K562 (cell line): ENCODE results near the gene ZNF506. TPM values are rescaled to one million over a fixed set of nuclear protein-coding genes. Genes with fewer than 3 reads are reported as not detected.
A peak's percentile ranks its signal among the peaks of the same experiment; 100 is the strongest.

Experiments used
- ATAC-seq: fragments of 200-7000 bp; cut with Tn5 transposase; 3 replicates; pipeline ENCODE4 v1.9.1; 2020; ENCODE audit warnings: moderate library complexity
- BruUV-seq: library from RNA; stranded (reverse); fragments of 400-500 nt; replicated peaks from 2 replicates; lab custom pipeline; 2021; lab: Mats Ljungman, UMichigan
- CTCF ChIA-PET: fragments of 300-600 bp; formaldehyde crosslinking; extraction: SDS; loops from one replicate; lab custom pipeline; 2021; ENCODE audit warnings: low intra/inter-chr PET ratio; lab: Yijun Ruan, JAX
- POLR2A ChIA-PET: fragments of 300-600, 350-650 bp; sonication (Branson Sonifier 250); formaldehyde crosslinking; extraction: SDS; loops from one replicate; lab custom pipeline; 2021; ENCODE audit warnings: antibody characterized with exemption, inconsistent platforms; lab: Yijun Ruan, JAX
- DNase-seq, 4 experiments: peaks; one replicate each; pipeline versions ENCODE4 v3.0.0 to v3.0.0-alpha.2; 2011 to 2018; ENCODE audit warnings: low spot score in 3 of 4, mixed read lengths in 3 of 4; ENCODE audit errors: extremely low read depth in 1 of 4
- FAIRE-seq: peaks from 2 replicates; lab custom pipeline; 2011; peaks lifted over from hg19 to GRCh38; lab: Jason Lieb, UNC
- H2AFZ ChIP-seq: 2 replicates; pipeline ENCODE4 v1.6.0; 2011; ENCODE audit warnings: low read depth, low read length, control low read depth, inconsistent platforms
- H3K27ac ChIP-seq: fragments of 200-600 bp; 3 replicates; pipeline ENCODE4 v1.8.0; 2011; ENCODE audit warnings: low read depth, mild to moderate bottlenecking, control low read depth, inconsistent platforms, low read length, moderate library complexity, mixed read lengths; ENCODE audit errors: extremely low read depth
- H3K27me3 ChIP-seq, 2 experiments: fragments of 300-600 bp in 1 of 2; 2 replicates in 1 of 2; 3 replicates in 1 of 2; pipeline versions ENCODE4 v1.6.0 to v1.8.0; 2011; ENCODE audit warnings: inconsistent platforms in 2 of 2, low read length in 2 of 2, mild to moderate bottlenecking in 1 of 2, mixed read lengths in 1 of 2, moderate library complexity in 1 of 2; ENCODE audit not compliant: control insufficient read depth in 2 of 2, insufficient read depth in 2 of 2
- H3K36me3 ChIP-seq: fragments of 300-600 bp; 3 replicates; pipeline ENCODE4 v1.8.0; 2011; ENCODE audit warnings: mild to moderate bottlenecking, low read length, inconsistent platforms; ENCODE audit not compliant: control insufficient read depth, insufficient read depth
- H3K4me1 ChIP-seq, 2 experiments: fragments of 200-600 bp in 1 of 2; replicated peaks in 1 of 2; 2 replicates in 1 of 2; 3 replicates in 1 of 2; pipeline versions ENCODE4 v1.5.1 to v1.8.0; 2011; ENCODE audit warnings: inconsistent platforms in 2 of 2, low read length in 2 of 2, mild to moderate bottlenecking in 1 of 2, mixed read lengths in 1 of 2, moderate library complexity in 1 of 2; ENCODE audit not compliant: control insufficient read depth in 2 of 2, insufficient read depth in 2 of 2
- H3K4me2 ChIP-seq: 2 replicates; pipeline ENCODE4 v1.6.1; 2011; ENCODE audit warnings: low read length, control low read depth, inconsistent platforms, mixed read lengths; ENCODE audit not compliant: insufficient read depth
- H3K4me3 ChIP-seq: fragments of 200-600 bp; sonication (generic), shearing (Covaris generic); 2 replicates; pipeline ENCODE4 v1.5.1; 2016; ENCODE audit warnings: control low read depth, inconsistent platforms
- H3K79me2 ChIP-seq: fragments of 200-600 bp; 3 replicates; pipeline ENCODE4 v1.8.0; 2011; ENCODE audit warnings: low read length, inconsistent platforms; ENCODE audit not compliant: control insufficient read depth, insufficient read depth
- H3K9ac ChIP-seq, 2 experiments: 2 replicates each; pipeline versions ENCODE4 v1.6.0 to v1.6.1; 2011; ENCODE audit warnings: low read depth in 2 of 2, low read length in 2 of 2, control low read depth in 1 of 2, inconsistent platforms in 1 of 2, mild to moderate bottlenecking in 1 of 2, mixed read lengths in 1 of 2; ENCODE audit not compliant: insufficient read depth in 1 of 2
- H3K9me1 ChIP-seq: one replicate; pipeline ENCODE4 v1.6.0; 2011; ENCODE audit warnings: inconsistent platforms, mild to moderate bottlenecking, low read length, moderate library complexity; ENCODE audit not compliant: control insufficient read depth, insufficient read depth
- H3K9me3 ChIP-seq: replicated peaks from 2 replicates; pipeline ENCODE4 v1.5.1; 2011; ENCODE audit warnings: low read depth, low read length, inconsistent platforms; ENCODE audit not compliant: control insufficient read depth, insufficient read depth
- H4K20me1 ChIP-seq: replicated peaks from 2 replicates; pipeline ENCODE4 v1.6.1; 2011; ENCODE audit warnings: low read length, inconsistent platforms, mixed read lengths; ENCODE audit not compliant: control insufficient read depth, insufficient read depth
- FOXJ2 ChIP-seq: fragments of 200-800 bp; sonication (Bioruptor generic); IDR thresholded peaks from 2 replicates; pipeline ENCODE4 v1.6.1; 2016; ENCODE audit warnings: missing genetic modification characterization, missing compliant biosample characterization
- GATAD2A ChIP-seq: fragments of 450-650 bp; IDR thresholded peaks from 2 replicates; pipeline ENCODE4 v1.6.1; 2017
- GTF2F1 ChIP-seq: IDR thresholded peaks from 2 replicates; pipeline ENCODE4 v1.6.1; 2011; ENCODE audit warnings: low read depth, low read length, improper control_type of control experiment
- HMG20A ChIP-seq: fragments of 450-650 bp; formaldehyde crosslinking; conservative IDR thresholded peaks from 2 replicates; pipeline ENCODE4 v1.4.0; 2020; ENCODE audit warnings: mild to moderate bottlenecking, mixed read lengths
- JUNB ChIP-seq: fragments of 450-650 bp; formaldehyde crosslinking; conservative IDR thresholded peaks from 2 replicates; pipeline ENCODE4 v1.4.0; 2020; ENCODE audit warnings: mild to moderate bottlenecking
- JUND ChIP-seq, 2 experiments: IDR thresholded peaks; 2 replicates in 1 of 2; 3 replicates in 1 of 2; pipeline ENCODE4 v1.6.1; 2011; ENCODE audit warnings: borderline replicate concordance in 2 of 2, low read depth in 2 of 2, low read length in 2 of 2, improper control_type of control experiment in 1 of 2, missing biosample characterization in 1 of 2, missing genetic modification characterization in 1 of 2, missing genetic modification reagents in 1 of 2
- SMARCA4 ChIP-seq: fragments of 450-650 bp; IDR thresholded peaks from 2 replicates; pipeline ENCODE4 v1.6.1; 2016
- SMARCC2 ChIP-seq: fragments of 450-650 bp; IDR thresholded peaks from 2 replicates; pipeline ENCODE4 v1.6.1; 2017; ENCODE audit warnings: antibody characterized with exemption, moderate library complexity, mild to moderate bottlenecking, low read depth
- STAT5A ChIP-seq: IDR thresholded peaks from 2 replicates; pipeline ENCODE4 v1.6.1; 2012; ENCODE audit warnings: low read length, inconsistent platforms, borderline replicate concordance
- XRCC3 ChIP-seq: fragments of 450-650 bp; IDR thresholded peaks from 2 replicates; pipeline ENCODE4 v1.6.1; 2017; ENCODE audit warnings: mild to moderate bottlenecking, moderate library complexity
- ZC3H4 ChIP-seq: sonication (generic); formaldehyde crosslinking; IDR thresholded peaks from 2 replicates; pipeline ENCODE4 v1.9.0; 2021; ENCODE audit warnings: missing genetic modification reagents, borderline replicate concordance
- ZKSCAN1 ChIP-seq: fragments of 150-350 bp; IDR thresholded peaks from 2 replicates; pipeline ENCODE4 v1.6.1; 2016; ENCODE audit warnings: low read depth, low read length
- ZNF12 ChIP-seq: sonication (generic); formaldehyde crosslinking; IDR thresholded peaks from 2 replicates; pipeline ENCODE4 v1.4.0; 2020; ENCODE audit warnings: mild to moderate bottlenecking, missing genetic modification reagents
- ZZZ3 ChIP-seq: fragments of 450-650 bp; IDR thresholded peaks from 2 replicates; pipeline ENCODE4 v1.6.1; 2016; ENCODE audit warnings: antibody characterized with exemption, mild to moderate bottlenecking, moderate library complexity
- WGBS: fragments of 100-300 bp; shearing (Covaris generic); methylation state at CpG from one replicate; pipeline ENCODE4 v1.1.6; 2016; ENCODE audit warnings: low coverage, mixed read lengths; ENCODE audit not compliant: insufficient coverage; ENCODE audit errors: missing lambda C conversion rate; 5-methylcytosine and 5-hydroxymethylcytosine counted together
- in situ Hi-C: fragments of 300-500 bp; cut with MboI; formaldehyde crosslinking; loops from 4 replicates; pipeline ENCODE4 v1.15.0; 2018; ENCODE audit warnings: inconsistent platforms, mixed read lengths
- intact Hi-C: fragments of 100-400 bp; cut with micrococcal nuclease; formaldehyde crosslinking; loops from 2 replicates; pipeline ENCODE4 v1.14.2; 2022
- polyA plus RNA-seq, 8 experiments: library from polyadenylated mRNA; depleted of rRNA in 4 of 8; stranded (reverse) in 5 of 8; unstranded in 3 of 8; fragments of >200 nt; fragmentation: Nextera tagmentation in 2 of 8; fragmentation: Illumina TruSeq in 1 of 8; extraction: Ambion mirVana in 2 of 8; extraction: Trizol in 1 of 8; gene quantifications; 2 replicates each; pipeline versions ENCODE4 v1.2.1 to v1.2.3, GENCODE V29; 2011 to 2014; ENCODE audit warnings: inconsistent platforms in 1 of 8, missing spikeins in 1 of 8
- total RNA-seq, 7 experiments: library from RNA; depleted of rRNA in 6 of 7; stranded (reverse); fragments of >200 nt in 6 of 7; fragmentation: Illumina TruSeq in 2 of 7; extraction: Trizol in 2 of 7; gene quantifications; 2 replicates each; pipeline versions ENCODE4 v1.2.1 to v1.2.3, GENCODE V29; 2011 to 2021; ENCODE audit warnings: low replicate concordance in 1 of 7
- TF ChIP-seq, protein P1 (sequence below): conservative IDR thresholded peaks from 2 replicates; pipeline ENCODE4 v1.6.1; 2011; ENCODE audit warnings: low read depth, mild to moderate bottlenecking, low read length; ENCODE audit not compliant: control insufficient read depth
- TF ChIP-seq, protein P2 (sequence below): fragments of 250-450 bp; sonication (Bioruptor Pico); IDR thresholded peaks from 2 replicates; pipeline ENCODE4 v1.9.0; 2021; ENCODE audit warnings: mild to moderate bottlenecking
- TF ChIP-seq, protein P3 (sequence below), 3 experiments: fragments of 200-800 bp in 1 of 3; sonication (Bioruptor generic) in 1 of 3; sonication (generic) in 1 of 3; formaldehyde crosslinking in 1 of 3; IDR thresholded peaks; 2 replicates each; pipeline versions ENCODE4 v1.6.1 to v1.8.0; 2016 to 2022; ENCODE audit warnings: mild to moderate bottlenecking in 2 of 3, missing compliant biosample characterization in 2 of 3, missing genetic modification characterization in 2 of 3, missing genetic modification reagents in 1 of 3

ZNF506 gene
- total and polyA plus RNA-seq, 9 of the 15 experiments (the other 6 are each of a cell fraction or from before 2014, with no cell fraction given), result 0.03 to 0.44 (median 0.14) TPM; not detected in 2

DNA sequence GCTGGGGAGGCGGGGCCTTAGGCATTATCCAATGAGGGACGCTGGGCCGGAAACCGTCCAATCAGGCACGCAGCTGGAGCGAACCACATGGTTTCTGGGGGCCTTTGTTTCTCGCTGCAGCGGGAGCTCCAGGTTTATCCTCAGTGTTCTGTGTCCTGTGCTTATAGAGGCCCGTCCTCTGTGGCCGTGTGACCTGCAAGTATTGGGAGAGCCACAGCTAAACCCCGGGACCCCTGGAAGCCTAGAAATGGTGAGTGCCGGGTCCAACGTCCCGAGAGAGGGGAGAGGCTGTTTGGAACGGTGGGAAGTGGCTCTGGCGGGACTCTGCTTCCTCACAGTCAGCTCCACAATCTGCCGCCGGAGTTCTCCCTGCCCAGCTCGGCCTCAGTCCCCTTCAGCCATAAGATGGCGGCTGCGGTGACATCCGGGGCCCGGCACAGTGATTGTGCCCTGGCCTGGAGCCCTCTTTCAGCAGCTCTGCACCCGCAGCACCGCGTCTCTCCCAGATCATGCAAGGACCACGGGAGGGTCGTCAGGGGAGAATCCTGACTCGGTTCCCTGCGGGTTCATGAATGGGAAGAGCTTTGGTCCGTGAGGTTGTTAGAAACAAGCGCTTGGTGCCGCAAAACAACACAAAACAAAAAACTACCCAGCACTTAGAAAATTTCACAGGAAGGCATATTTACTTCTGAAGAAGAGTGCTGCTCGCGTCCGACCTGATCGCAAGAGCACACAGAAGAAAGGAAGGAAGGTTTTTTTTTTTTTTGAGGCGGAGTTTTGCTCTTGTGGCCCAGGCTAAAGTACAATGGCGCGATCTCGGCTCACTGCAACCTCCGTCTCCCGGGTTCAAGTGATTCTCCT is 44.4 kb upstream of the ZNF506 start, which contains the start of gene ZNF253 (continued):
- TF ChIP-seq, protein P1, sequence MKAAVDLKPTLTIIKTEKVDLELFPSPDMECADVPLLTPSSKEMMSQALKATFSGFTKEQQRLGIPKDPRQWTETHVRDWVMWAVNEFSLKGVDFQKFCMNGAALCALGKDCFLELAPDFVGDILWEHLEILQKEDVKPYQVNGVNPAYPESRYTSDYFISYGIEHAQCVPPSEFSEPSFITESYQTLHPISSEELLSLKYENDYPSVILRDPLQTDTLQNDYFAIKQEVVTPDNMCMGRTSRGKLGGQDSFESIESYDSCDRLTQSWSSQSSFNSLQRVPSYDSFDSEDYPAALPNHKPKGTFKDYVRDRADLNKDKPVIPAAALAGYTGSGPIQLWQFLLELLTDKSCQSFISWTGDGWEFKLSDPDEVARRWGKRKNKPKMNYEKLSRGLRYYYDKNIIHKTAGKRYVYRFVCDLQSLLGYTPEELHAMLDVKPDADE, result no peak
- TF ChIP-seq HMG20A (CRISPR knock-in tag) (no peak), SMARCA4 (no peak), ZKSCAN1 (0 out of 2 replicates have a peak, but pooled peaks have one; percentile 17)
- TF ChIP-seq, all 486 proteins: peak for 126

DNA sequence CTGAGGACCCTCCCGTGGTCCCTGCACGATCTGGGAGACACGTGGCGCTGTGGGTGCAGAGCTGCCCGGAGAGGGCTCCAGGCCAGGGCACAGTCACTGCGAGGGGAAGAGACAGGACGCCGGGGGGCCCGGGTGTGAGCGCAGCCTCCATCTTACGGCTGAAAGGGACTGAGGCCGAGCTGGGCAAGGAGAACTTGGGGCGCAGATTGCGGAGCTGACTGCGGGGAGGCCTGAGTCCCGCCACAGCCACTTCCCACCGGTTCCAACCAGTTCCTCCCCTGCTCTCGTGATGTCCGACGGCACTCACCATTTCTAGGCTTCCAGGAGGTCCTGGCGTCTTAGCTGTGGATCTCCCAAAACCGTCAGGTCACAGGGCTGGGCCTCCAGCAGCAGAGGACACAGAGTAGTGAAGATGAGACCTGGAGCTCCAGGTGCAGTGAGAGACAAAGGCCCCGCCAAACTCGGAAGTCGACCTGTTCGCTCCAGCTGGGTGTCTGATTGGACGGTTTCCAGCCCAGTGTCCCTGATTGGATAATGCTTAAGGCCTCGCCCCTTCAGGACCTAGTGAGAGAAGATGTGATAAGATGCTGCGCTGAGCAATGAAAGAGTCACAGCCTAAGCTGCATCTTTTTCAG is 39.3 kb upstream of the ZNF506 start:
- in situ Hi-C loops, result no loop called here
- Histone ChIP-seq H3K9ac (peak overlapping the region in 1 of 2 experiments; percentile 58; a peak in 1 of 4 replicates), H4K20me1 (no peaks in the 10 kb centered on the region), H3K27ac (no peak overlapping the region), H3K27me3 (no peaks in the 10 kb centered on the region), H2AFZ (peak overlapping the region; percentile 82; the same call in 1 of the 2 replicates), H3K79me2 (no peaks in the 10 kb centered on the region), H3K4me3 (peak overlapping the region; percentile 31), H3K4me2 (peak overlapping the region; percentile 71), H3K9me1 (no peaks in the 10 kb centered on the region), H3K9me3 (peaks cover 3% of the 10 kb centered on the region; the same call in 1 of the 2 replicates), H3K36me3 (no peaks in the 10 kb centered on the region), H3K4me1 (peaks cover 0 to 7% of the 10 kb centered on the region in 2 experiments; a peak in 2 of 5 replicates)
- WGBS, result 10% methylated on average over 23 of the region's 29 CpGs
- BruUV-seq, result no TSS peak
- CTCF ChIA-PET, result no interaction called here
- no peak for FAIRE-seq
- POLR2A ChIA-PET, result interaction anchor here (1.7 kb wide), 1 partner anchor 10 kb away, joined by 5 read pairs; no protein-coding TSS in a partner anchor
- peak; percentile 34 for ATAC-seq
- intact Hi-C loops, result loop anchor here (10.0 kb wide), 1 partner anchor 84 kb away; no protein-coding TSS in a partner anchor
- DNase-seq, result peak; percentile 11 to 49 (median 32)
- TF ChIP-seq, protein P2, sequence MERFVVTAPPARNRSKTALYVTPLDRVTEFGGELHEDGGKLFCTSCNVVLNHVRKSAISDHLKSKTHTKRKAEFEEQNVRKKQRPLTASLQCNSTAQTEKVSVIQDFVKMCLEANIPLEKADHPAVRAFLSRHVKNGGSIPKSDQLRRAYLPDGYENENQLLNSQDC, result no peak
- no peak for TF ChIP-seq JUNB (CRISPR knock-in tag)
- TF ChIP-seq ZNF12 (CRISPR knock-in tag), result no peak
- TF ChIP-seq ZZZ3, result no peak
- TF ChIP-seq JUND (IDR thresholded peaks at IDR 0.05; ENCODE audit: borderline replicate concordance, low read depth, low read length), result no peak
- TF ChIP-seq JUND (tag; IDR thresholded peaks at IDR 0.05; ENCODE audit: borderline replicate concordance, low read depth, low read length), result no peak
- no peak for TF ChIP-seq SMARCC2
- no peak for TF ChIP-seq FOXJ2 (tag)
- TF ChIP-seq GTF2F1, result no peak
- no peak for TF ChIP-seq STAT5A
- TF ChIP-seq, protein P3, sequence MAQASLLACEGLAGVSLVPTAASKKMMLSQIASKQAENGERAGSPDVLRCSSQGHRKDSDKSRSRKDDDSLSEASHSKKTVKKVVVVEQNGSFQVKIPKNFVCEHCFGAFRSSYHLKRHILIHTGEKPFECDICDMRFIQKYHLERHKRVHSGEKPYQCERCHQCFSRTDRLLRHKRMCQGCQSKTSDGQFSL (CRISPR knock-in tag; IDR thresholded peaks at IDR 0.05), result no peak
- TF ChIP-seq, protein P3 (tag; IDR thresholded peaks at IDR 0.05), result no peak
- TF ChIP-seq ZC3H4 (CRISPR knock-in tag), result no peak
- TF ChIP-seq GATAD2A, result no peak
- TF ChIP-seq XRCC3, result no peak
